Parietal lobe (tissue), 1 donor: ENCODE results near the gene ADGRG2. TPM values are rescaled to one million over a fixed set of nuclear protein-coding genes. Genes with fewer than 3 reads are reported as not detected.

Experiments used
- total RNA-seq: library from RNA; depleted of rRNA; stranded (reverse); fragments of >200 nt; gene quantifications from one replicate; pipeline ENCODE4 v1.2.3, GENCODE V29; 2014

The ADGRG2 gene, protein sequence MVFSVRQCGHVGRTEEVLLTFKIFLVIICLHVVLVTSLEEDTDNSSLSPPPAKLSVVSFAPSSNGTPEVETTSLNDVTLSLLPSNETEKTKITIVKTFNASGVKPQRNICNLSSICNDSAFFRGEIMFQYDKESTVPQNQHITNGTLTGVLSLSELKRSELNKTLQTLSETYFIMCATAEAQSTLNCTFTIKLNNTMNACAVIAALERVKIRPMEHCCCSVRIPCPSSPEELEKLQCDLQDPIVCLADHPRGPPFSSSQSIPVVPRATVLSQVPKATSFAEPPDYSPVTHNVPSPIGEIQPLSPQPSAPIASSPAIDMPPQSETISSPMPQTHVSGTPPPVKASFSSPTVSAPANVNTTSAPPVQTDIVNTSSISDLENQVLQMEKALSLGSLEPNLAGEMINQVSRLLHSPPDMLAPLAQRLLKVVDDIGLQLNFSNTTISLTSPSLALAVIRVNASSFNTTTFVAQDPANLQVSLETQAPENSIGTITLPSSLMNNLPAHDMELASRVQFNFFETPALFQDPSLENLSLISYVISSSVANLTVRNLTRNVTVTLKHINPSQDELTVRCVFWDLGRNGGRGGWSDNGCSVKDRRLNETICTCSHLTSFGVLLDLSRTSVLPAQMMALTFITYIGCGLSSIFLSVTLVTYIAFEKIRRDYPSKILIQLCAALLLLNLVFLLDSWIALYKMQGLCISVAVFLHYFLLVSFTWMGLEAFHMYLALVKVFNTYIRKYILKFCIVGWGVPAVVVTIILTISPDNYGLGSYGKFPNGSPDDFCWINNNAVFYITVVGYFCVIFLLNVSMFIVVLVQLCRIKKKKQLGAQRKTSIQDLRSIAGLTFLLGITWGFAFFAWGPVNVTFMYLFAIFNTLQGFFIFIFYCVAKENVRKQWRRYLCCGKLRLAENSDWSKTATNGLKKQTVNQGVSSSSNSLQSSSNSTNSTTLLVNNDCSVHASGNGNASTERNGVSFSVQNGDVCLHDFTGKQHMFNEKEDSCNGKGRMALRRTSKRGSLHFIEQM
- 7.5 TPM for total RNA-seq

DNA sequence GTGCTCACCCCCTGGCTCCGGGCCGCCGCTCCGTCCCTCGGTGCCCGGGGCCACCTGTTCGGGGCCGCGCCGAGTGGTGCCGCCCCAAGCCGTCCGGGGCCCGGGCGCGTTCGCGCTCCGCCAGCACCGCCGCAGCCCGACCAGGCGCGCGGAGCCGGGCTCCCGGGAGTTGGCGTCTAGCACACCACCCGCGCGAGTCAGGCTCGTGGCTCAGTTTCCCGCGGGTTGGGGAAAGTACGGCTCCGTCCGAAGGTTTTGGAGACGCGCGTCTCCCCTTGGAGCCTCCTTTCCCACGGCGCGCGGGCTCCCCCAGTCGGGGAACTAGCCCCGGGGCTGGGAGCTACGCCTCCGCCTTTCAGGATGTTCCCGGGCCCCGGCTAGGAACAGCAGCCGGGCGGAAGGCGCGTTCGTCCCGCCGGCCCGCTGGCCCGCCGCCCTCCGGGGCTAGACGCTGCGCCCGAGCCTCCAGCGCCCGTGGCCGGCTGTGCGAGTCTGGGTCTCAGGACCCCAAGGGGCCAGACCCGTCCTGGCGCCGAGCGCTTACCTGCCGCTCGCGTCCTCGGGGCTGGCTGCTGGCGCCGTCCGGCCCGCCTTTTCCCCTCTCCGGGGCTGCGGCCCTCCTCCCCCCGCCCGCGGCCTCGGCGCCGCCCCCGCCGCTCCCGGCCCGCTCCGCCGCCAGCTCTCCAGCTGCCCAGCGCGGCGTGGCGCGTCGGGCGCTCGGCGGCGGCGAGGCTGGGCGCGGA lies at the start of gene ADGRG2:
Gene ADGRG2 (minus strand): TSS at position 571 of the 743 bp plus-strand sequence. CDS start 53,634 bp downstream, outside the sequence.

DNA sequence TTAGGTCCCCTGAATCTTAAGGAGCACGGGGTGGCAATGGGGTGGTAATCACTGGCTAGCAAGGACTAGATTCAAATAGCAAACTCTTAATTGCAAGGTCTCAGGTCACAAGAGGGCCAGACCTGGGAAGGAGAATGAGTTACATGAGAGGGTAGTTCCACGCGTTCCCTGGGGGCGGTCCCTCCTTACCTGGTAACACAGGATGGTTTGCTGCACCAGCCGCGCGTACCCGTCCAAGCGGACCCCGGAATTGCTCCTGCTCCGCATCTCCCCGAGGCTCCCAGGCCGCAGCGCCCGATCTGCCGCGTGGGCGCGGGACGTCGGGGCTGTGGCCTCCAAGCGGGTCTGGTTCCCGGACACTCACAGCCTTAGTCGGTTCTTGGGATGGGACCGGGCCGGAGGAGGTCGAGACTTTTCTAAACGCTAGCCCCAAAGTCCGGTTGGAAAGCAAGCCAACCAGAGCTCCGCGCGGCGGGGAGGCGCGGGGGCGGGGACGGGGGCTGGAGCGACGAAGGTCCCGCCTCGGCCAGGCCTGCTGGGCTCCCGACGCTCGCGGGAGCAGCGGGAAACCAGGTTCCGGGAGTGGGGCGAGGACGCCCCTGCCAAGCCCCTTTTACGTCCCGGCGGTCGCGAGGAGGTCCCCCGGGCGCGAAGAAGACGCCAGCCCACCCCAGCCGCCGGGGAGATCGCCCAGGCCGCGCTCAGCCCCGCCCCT lies 138.4 kb downstream of the ADGRG2 start, which contains the start of gene PHKA2:
Gene PHKA2 (minus strand): TSS at position 449 of the 715 bp plus-strand sequence. CDS start 182 bp downstream, at position 267.

Other genes starting within 250 kb of the ADGRG2 start
- 42.6 TPM for gene PHKA2, start 138.4 kb downstream of the ADGRG2 start, total RNA-seq
- gene PDHA1, start 221.5 kb upstream of the ADGRG2 start, total RNA-seq, result 81.4 TPM